SW480 (cell line): ENCODE results near the gene SEBOX.
A peak's percentile ranks its signal among the peaks of the same experiment; 100 is the strongest.
"Not testable (repeated sequence)": the region's sequence is repeated elsewhere in the genome, so short reads cannot be mapped to it uniquely, and the experiment has no call there.

ENCODE experiments used
- DNase-seq: peaks from one replicate; pipeline ENCODE4 v3.0.0-alpha.2; 2016; ENCODE audit warnings: low spot score

SEBOX gene

DNA sequence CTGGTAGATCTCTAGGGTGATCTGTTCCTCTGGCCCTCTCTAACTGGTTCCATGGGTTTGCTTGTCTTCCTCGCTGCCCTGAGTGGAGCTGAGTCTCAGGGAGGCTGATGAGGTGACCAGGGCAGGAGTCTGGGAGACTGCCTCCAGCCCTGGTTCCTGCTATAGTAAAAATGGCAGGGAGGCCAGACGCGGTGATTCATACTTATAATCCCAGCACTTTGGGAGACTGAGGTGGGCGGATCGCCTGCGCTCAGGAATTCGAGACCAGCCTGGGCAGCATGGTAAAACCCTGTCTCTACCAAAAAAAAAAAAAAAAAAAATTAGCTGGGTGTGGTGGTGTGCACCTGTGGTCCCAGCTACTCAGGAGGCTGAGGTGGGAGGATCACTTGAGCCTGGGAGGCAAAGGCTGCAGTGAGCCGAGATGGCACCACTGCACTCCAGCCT lies 26.2 kb downstream of the SEBOX start:
- DNase-seq, result not testable (repeated sequence)

GRCh38 chr17:28338056-28338768 lies 26.8 kb downstream of the SEBOX start:
- DNase-seq, result no peak

DNA sequence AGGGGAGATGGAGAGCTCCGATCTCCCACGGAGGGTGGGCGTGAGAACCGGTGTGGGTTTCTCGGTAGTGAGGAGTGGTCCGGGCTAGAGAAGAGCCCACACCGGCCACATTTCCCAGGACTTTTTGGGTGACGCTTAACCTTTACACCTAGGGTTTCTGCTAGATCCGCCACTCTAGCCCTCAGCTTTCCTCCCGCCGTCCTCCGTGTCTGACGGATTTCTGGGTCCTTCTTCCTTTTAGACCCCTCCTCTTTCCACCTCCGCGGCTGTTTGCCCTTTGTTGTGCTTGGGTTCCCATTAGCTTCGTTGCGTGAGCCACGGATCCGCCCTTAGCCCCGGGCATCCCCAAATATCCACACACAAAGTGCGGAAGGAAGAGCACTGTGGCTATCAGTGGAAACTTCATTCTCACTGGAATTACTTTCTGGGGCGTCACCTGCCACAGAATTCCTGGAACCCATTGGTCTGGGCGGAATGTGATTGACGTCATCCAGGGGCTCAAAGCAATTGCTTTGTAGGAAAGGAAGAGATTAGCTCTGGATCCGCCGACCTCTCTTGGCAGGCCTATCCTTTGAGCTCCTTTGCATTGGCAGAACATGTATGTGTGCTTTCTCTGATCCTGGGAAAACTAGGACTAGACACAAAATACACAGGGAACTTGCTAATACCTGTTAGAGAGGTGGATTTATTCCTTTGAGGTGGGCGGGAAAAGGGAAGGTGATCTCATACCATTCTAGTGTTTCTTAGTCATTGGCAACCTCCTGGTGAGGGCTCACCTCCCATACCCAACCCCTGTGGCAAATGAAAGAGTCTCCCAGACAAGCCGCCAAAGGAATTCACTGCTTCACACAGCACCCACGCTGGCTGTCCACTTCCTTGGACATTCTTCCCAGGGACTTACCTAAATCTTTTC lies 28.8 kb downstream of the SEBOX start:
- DNase-seq, result peak; percentile 91

DNA sequence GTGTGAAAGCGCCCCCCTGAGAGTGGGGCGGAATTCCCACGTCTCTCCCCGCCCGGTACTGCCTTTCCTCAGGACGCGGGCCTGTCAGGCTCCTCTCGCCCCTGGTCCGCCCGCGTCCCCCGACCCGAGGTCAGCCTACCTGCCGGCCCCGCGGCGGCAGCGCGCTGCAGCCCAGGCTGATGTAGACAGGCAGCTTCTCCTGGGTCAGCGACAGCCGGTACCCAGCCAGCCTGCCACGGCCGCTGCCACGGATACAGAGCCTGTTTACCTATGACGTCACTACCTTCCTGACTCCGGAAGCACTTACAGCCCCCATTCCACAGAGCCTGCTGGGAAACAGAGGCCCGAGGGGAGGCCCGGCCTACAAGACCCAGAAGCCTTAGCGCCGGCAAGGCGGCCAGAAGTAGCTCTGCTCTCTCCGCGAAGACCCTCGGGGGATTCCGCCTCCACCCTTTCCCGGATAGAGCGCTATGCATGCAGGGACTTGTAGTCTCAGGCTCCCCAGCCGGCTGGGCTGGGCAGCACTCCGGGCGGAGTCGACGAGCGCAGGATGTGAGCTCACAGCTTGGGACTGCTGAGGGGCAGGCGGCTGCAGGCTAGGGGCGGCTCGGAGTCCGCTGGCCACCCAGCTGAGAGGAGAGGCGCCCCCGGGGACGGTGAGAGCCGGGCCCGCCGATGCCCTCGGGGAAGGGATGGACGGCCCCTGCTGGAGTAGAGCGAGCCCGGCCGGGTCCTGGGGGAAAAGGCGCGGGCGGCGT lies 29.6 kb downstream of the SEBOX start, which contains the start of the genes IFT20 and TNFAIP1:
Gene IFT20 (minus strand): TSS at position 272 of the 758 bp plus-strand sequence. CDS start 3,487 bp downstream, outside the sequence.
Gene TNFAIP1 (plus strand): TSS at position 561 of the 758 bp plus-strand sequence. CDS start 3,761 bp downstream, outside the sequence.
- DNase-seq, result peak; percentile 99

GRCh38 chr17:28334666-28335200 lies 30.3 kb downstream of the SEBOX start:
- no peak for DNase-seq

- DNase-seq, result no peak
Measured at GRCh38 chr17:28334171-28334570, 30.8 kb downstream of the SEBOX start.

DNA sequence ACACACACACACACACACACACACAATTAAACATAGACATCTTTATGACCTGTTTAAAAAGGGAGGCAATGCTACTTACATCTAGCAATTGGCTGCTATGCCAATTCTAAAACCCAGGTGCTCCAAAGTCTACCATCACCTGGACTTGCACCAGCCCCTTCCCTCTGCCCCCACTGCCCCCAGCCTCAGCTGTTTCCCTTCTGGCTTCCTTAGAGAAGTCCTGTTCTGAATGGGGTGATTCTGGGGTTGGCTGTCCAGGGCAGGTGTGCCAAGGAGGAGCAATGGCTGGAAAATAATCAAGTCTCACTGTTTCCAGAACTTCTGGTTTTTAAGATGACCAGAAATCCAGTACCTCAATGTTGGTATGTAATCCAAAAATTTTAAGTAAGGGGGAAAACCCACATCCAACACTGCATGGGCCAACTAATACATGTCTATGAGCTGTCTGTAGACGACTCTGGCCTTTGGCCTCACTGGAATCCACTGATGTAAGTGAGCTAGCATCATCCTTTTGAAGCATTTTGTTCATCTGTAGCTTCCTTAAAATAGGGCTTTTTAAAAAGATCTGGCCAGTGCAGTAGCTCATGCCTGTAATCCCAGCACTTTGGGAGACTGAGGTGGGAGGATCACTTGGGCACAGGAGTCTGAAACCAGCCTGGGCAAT lies 31.8 kb downstream of the SEBOX start:
- no peak for DNase-seq

DNA sequence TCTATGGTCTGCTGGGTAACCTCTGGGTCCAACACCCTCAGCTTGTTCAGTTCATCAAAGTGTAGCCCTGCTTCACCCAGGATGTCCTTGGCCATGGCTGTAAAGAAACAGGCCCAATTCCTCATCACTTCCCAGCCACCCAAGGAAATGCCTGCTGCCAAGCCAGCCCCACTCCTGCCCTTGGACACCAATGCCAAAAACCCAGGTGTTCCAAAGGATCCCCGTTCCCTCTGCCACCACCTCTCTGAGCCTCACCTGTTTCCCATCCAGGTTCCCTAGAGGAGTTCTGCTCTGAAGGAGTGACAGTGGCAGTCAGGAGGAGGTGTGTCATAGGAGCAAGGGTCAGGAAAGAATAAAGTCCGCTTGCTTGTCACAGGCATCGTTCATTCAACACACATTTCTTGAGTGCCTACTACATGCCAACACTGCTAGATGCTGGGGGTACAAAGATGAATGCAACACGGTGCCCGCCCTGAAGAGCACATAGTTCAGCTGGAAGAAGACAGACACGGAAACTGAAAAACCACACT lies 33.0 kb downstream of the SEBOX start:
- DNase-seq, result no peak

DNA sequence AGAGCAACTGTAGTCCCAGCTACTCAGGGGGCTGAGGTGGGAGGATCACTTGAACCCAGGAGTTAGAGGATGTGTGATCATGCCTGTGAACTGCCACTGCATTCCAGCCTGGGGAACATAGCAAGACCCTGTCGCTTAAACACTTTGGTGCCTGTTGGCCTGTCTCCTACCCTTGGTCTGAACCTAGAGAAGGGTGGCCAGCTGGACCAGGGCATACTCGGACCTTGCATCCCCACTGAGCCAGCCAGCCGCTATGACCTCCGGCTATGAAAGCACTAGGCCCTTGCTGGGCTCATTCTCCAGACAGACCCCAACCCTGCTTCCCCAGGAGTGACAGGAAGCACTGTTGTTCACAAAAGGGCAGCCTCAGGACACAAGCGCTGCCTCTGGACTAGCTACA lies 34.3 kb downstream of the SEBOX start:
- no peak for DNase-seq

DNA sequence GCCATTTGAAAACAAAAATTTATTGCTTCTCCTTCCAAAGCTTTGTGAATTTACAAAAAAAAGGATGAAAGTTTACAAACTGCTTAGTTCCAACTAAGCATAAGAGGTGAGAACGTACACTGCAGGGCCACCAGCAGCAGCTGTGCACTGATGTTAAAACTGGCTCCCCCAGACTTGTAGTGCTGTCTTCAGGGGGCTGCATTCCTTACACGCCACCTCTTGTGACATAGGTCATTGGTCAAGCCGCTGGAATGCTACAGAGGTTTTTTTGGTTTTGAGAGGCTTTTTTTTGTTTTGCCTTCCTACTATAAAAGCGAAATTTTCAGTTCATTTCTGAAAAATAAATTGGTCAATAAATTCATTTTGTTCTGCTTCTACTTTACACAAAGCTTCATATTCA lies 36.7 kb downstream of the SEBOX start:
- no peak for DNase-seq

- DNase-seq, result no peak
Measured at GRCh38 chr17:28327709-28328108, 37.3 kb downstream of the SEBOX start.

DNA sequence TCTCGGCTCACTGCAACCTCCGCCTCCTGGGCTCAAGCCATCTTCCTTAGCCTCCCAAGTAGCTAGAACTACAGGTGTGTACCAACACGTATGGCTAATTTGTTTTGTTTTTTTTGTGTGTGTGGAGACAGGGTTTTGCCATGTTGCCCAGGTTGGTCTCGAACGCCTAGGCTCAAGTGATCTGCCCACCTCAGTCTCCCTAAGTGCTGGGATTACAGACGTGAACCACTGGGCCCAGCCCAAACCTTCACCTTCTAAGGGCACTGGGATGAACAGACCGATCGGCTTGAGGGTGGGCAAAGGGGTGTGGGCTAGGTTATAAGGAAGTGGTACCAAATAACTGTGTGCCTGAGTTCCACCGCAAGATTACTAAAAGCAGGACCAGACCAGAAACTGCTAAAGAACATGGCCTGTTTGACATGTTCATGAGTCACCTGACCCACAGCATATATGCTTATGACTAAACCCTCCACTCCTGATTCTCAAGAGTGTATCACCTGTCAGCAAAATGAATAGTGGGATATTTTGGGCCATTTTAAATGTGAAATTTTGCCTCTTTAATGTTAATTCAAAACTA lies 37.9 kb downstream of the SEBOX start:
- no peak for DNase-seq

- no peak for DNase-seq
Measured at GRCh38 chr17:28326114-28326513, 38.9 kb downstream of the SEBOX start.

GRCh38 chr17:28325211-28325610 lies 39.8 kb downstream of the SEBOX start:
- no peak for DNase-seq

- no peak for DNase-seq
Measured at GRCh38 chr17:28324781-28325180, 40.2 kb downstream of the SEBOX start.

DNA sequence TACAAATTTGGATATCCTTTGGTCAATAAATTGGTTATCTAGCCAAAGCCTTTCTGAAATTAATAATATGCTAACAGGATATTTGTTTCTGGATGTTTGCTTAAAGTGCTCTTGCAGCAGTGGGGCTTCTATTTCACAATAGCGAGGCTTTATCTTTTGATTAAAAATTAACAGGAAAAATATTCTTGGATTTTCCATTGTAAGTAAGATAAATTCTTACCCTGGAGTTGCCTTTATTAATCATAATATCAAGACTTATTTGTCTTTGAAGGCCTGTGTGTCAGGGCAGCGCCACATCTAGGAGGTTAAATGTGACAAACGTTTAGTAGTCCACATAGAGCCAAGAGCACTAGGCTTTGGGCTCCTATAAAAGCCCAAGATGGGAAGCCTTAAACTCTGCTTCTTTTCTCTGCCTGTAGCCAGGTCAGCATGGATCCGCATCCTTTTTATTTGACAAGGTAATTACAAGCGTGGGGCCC lies 40.7 kb downstream of the SEBOX start:
- no peak for DNase-seq

DNA sequence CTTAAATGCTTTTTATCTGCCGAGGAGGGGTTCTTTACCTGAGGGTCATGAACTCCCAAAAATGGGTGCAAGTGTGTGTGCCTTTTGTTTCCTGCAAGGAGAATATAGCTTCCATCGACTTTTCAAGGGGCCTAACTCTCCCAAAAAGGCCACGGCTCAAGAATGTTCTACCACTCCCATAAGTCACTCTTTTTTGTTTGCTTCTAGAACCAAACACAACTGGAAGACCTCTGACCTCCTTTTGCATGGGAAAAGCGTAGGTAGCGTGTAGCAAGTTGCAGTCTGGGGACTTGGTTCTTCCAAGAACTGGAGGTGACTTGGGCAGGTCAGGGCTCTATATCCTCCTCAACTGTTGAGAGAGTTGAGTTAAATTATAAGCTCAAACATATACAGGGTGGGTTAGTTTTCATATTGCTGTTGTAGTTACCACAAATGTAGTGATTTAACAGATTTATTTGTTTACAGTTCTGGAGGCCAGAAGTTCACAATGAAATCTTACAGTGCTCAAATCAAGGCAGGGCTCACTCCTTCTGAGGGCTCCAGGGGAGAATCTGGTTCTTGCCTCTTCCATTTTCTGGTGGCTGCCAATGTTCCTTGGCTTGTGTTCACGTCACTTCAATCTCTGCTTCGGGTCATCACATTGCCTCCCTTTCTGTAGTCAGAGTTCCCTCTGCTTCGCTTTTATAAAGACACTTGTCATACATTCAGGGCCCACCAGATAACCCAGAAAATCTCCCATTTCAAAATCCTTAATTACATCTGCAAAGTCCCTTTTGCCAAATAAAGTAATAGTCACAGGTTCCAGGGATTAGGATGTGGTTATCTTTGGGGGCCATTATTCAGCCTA lies 44.6 kb downstream of the SEBOX start:
- no peak for DNase-seq

DNA sequence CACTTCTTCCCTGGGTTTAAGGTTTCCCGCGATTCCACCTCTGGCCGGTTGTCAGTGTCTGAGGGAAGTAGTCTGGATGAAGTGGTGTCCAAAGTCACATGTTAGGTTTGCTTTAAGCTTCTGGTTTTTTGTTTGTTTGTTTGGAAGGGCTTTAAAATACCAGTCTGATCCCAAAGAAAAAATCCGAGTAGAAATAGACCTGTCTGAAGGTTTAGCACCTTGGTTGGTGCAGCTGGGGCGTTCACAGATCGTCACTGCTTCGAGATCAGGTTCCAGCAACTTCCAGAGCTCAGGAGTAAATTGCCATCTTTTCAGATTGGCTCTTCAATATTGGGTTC lies 45.4 kb downstream of the SEBOX start:
- no peak for DNase-seq

DNA sequence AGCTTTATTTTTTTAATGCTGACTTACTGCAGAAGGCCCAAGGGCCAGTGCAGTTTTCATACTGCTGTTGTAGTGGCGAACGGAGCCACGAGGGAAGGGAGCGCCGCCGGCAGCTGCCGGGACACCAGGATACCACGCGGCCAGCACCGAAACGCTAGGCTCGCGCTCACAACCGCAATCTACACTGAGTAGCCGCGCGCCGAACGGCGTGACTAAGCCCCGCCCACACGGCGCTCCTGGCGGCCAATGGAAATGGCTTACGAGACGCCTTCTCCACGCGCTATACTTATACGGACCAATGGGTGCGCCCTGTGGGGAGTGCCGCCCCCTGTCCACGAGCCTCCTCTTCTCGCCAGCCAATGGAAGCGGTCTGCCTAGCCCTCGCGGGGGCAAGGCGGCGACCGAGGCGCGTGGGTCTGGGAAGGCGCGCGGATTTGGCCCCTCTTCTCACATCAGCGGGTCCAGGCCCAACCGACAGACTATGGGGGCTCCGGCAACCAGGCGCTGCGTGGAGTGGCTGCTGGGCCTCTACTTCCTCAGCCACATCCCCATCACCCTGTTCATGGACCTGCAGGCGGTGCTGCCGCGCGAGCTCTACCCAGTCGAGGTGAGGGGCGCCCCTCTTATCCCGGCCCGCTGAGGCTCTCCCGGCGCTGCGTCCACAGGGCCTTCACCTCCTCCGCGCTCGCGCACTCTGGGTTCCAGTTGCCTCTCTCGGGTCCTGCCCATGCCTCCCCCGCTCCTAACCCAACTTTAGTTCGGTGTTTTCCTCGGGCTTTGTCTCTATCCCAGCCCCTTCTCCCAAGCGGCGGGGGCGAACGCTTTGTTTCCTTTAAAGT lies 46.0 kb downstream of the SEBOX start, which contains the start of gene TMEM97:
Gene TMEM97 (plus strand): TSS at position 442 of the 839 bp plus-strand sequence. CDS start 40 bp downstream, at position 482.
- DNase-seq, result peak; percentile 98
